HG02623 (cell line): Measurements from ENCODE around the gene HSD17B11.
"Not testable (repeated sequence)": the region's sequence is repeated elsewhere in the genome, so short reads cannot be mapped to it uniquely, and the experiment has no call there.

Experiments
- ATAC-seq: cut with Tn5 transposase; IDR thresholded peaks from one replicate; pipeline ENCODE4 v1.9.1; 2021; ENCODE audit warnings: moderate library complexity; ENCODE audit not compliant: unreplicated experiment

The HSD17B11 gene

DNA sequence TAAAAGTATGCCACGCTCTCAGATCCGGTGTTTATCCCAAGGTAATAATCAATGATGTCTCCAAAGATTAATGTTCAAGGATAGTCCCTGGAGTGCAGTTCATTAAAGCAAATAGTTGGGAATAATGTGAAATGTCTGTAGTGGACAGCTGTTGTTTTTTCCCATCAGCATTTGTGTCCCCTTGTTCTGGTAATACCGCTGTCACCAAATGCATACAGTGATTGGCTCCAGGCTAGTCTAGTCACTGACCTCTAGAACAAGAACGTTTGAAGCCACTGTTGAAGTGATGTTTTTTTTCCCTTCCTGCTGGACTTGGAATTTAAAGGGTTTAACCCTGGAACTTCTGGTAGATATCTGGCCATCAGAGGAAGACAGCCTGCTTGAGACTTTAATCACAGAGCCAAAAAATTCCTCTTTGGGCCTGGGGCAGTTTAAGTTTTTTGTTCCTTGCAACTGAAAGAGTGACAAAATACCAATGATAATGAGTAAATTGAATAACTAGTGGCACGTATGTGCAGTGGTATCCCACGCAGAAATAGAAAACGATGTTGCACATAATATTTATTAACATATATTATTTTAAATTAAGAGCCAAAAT lies 30.6 kb downstream of the HSD17B11 start:
- no peak for ATAC-seq

DNA sequence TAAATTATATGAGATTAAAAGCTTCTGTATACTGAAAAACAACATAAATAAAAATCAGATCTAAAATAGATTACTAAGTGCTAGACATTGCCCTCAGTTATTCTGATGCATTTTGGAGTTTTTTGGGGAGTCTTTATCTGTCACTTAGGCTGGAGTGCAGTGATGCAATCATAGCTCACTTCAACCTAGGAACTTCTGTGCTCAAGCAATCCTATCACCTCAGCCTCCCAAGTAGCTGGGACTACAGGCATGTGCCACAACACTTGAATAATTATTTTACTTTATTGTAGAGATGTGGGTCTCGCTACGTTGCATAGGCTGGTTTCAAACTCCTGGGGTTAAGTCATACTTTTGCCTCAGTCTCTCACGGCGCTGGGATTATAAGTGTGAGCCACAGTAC lies 31.7 kb downstream of the HSD17B11 start:
- ATAC-seq: no peak

DNA sequence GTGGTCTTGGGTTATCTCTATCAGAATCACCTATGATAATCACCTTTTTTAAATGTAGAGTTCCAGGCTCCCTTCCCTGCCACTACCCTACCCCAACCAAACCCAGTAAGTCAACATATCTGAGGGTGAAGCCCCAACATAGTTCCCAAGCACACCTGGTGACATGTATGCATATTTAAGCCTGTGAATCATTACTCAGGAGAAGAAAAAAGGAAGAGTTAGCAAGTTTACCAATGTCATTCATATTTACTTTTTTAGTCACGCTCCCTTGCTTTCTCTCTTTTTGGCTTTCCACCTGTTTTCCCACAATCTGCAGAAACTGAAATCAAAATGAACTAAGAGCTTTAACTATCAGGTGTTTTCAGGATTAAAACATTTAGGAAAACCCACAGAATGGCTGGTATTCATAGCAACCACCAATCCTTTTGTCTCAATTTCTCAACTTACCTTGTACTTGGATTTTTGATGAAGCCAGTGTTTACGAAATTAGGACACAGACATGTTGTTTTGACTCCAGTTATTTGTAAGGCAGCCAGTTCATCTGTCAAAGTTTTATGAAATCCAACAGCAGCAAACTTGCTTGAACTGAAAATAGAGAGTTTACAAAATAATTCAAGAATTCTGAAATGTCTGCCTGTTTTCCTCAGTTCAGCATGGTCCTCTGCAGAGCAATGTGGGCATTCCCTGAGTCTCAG lies 34.0 kb downstream of the HSD17B11 start:
- ATAC-seq: no peak

DNA sequence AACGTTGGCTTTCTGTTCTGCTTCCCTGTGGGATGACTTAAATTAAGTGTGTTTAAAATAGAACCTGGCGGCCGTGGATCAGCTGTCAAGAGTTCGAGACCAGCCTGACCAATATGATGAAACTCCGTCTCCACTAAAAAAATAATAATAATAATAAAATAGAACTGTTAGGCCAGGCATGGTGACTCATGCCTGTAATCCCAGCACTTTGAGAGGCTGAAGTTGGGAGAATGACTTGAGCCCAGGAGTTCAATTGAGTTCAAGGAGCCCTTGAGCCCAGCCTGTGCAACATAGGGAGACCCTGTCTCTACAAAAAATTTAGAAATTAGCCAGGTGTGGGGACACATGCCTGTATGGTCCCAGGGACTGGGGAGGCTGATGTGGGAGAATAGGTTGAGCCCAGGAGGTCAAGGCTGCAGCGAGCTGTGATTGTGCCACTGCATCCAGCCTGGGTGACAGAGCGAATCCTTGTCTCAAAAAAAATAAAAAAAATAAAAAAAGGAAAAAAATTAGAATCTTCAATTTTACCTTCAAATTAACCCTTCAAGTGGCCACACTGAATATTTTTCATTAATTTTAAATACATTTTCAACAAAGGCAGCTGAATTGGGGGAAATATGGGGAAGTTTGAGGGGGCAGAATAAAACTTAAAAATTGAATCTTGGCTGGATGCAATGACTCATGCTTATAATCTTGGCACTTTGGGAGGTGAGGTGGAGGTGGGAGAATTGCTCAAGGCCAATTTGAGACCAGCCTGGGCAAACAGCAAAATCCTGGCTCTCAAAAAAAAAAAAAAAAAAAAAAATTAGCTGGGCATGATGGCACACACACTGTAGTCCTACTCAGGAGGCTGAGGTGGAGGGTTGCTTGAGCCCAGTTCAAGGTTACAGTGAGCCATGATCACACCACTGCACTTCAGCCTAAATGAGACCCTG lies 36.6 kb downstream of the HSD17B11 start:
- no peak for ATAC-seq

DNA sequence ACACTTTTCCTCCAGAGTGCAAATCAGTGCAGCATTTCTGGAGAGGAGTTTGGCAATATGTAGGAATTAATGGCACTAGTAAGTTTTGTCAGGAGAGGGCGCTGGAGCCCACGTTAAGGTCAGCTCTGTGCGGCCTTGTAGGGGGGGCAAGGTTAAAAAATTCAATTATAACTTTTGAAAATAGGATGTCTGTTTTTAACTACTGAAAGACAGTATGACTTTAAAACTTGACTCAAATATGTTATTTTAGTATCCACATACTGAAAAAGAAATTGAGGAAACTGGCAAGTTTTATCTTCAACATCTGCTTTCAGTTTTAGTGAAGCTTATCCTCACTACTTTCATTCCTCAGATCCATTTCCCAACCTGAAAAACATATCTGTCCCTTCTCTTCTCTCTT lies 37.4 kb downstream of the HSD17B11 start:
- peak; percentile 90 for ATAC-seq

DNA sequence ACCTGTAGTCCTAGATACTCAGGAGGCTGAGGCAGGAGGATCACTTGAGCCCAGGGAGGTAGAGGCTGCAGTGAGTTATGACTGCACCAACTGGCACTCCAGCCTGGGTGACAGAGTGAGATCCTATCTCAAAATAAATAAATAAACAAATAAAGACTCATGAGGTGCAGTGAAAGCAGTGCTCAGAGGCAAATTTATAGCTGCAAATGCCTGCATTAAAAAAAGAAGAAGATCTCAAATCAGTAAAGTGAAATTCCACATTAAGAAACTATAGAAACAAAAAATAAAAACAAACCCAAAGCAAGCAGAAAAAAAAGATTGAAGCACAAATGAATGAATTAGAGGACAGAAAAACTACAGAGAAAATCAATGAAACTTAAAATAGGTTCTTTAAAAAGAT lies 45.8 kb downstream of the HSD17B11 start:
- no peak for ATAC-seq

DNA sequence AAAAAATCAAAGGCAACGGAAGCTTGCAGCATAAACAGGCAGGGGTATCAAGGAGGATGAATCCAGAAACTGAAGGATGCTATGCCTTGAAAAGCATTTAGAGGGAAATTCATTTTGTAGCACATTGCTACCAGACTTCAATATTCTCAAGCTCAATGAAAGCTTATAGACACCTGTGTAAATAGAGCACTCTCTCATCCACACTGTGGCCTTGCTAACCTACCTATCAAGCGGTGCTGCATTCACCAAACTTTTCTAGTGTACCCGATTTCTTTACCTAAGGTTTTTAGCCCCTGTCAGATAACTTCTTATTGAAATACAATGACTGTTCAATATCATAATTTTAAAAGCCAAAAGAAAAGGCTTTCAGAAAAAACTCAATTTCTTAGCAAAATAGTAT lies 48.1 kb downstream of the HSD17B11 start:
- no peak for ATAC-seq

DNA sequence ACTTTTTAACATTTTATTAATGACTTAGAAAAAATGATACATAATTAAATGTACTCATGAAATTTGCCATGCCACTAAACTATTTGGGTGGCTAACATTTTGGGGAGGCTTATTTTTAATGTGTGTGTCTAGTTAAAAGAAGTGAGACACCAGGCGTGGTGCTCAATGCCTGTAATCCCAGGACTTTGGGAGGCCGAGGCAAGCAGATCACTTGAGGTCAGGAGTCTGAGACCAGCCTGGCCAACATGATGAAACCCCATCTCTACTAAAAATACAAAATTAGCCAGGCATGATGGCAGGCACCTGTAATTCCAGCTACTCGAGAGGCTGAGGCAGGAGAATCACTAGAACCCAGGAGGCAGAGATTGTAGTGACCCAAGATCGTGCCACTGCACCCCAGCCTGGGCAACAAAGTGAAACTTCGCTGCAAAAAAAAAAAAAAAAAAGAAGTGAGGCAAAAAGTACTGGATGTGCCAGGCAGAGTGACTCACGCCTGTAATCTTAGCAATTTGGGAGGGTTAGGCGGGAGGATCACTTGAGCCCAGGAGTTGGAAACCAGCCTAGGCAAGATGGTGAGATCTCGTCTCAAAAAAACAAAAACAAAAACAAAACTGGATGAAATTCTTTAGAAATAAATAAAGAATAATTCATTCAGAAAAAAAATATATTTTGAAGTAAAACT lies 48.9 kb downstream of the HSD17B11 start:
- ATAC-seq: not testable (repeated sequence)

DNA sequence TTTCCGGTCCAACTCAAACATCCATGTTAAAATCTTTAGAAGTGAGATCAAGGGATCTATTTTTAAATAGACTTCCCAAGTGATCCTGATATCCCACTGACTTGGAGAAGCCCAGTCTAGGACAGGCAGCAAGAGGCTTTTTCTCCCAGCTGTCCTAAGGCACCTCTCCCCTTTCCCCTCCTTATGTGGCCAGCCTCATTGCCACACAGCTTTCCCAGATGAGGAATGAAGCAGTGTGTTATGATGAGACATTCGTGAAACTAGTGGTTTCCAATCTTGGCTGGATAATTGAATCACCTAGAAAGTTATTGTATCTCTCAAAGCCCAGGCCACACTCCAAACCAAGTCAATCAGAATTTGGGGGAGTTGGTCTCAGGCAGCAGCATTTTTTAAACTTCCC lies 51.5 kb downstream of the HSD17B11 start:
- no peak for ATAC-seq

DNA sequence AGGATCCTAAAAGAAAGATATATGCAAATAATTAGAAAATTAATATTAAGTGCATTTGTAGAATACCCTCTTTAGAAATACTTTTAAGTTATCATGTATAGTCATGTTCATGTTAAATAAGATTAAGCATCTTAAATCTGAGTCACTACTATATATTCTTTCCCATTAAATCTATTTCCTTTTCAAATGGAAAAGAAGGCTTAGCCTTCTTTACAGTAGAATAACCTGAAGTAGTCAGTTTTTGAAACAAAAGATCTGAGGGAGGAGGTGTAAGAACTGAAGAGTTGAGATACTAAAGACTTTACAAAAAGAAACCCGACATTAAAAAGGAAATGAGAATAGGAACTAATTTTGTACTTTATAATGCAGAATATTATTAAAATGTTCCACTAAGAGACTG lies 53.6 kb downstream of the HSD17B11 start:
- ATAC-seq: no peak

DNA sequence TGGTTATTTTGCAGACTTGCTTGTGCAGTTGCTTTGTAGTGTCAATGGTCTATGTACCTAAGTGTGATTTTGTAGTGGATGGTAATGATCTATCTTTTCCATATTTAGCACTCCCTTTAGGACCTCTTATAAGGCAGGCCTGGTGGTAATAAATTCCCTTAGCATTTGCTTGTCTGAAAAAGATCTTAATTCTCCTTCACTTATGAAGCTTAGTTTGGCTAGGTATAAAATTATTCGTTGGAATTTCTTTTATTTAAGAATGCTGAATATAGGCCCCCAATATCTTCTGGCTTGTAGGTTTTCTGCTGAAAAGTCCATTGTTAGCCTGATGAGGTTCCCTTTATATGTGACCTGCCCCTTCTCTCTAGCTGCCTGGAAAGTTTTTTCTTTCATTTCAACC lies 57.7 kb downstream of the HSD17B11 start:
- ATAC-seq: no peak

DNA sequence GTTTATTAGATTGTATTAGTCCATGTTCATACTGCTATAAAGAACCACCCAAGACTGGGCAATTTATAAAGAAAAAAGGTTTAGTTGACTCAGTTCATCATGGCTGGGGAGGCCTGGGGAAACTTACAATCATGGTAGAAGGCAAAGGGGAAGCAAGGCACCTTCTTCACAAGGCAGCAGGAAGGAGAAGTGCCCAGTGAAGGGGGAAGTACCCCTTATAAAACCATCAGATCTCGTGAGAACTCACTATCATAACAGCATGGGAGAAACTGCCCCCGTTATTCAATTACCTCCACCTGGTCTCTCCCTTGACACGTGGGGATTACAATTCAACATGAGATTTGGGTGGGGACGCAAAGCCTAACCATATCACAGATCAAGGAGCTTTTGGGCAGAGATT lies 60.2 kb downstream of the HSD17B11 start:
- ATAC-seq: no peak

DNA sequence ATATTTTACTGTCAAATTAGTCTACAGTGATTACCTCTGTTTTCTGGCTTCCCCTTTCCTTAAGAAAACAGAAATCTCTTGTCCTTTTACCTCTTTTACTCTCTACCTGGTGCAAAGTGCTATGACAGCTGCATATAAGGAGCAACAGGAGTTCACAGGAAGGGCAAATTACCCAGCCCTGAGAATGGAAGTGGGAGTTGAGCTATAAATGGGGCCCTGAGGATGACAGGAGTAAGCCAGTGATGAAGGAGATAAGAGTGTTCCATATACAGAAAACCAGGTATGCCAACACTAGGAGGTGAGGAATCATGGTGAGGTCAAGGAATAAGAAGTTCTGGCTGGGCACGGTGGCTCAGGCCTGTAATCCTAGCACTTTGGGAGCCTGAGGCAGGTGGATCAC lies 63.9 kb downstream of the HSD17B11 start:
- no peak for ATAC-seq

DNA sequence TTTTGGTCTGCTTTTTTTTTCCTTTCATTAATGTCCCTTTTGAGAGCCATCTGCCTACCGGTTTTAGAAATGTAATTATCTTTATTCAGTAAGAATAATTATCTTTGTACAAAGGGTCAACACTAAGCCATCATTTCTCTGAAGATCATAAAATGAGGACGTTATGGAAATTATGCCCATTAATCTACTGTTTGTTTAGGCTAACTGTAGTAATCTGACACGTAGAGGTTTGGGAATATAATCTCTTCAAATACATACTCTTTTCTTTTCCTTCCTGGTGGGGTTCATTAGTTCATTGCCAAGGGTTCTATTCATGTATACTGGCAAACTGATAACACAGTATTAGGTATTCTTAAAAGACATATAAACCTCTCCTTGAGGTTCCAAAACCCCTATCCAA lies 64.5 kb downstream of the HSD17B11 start:
- no peak for ATAC-seq

DNA sequence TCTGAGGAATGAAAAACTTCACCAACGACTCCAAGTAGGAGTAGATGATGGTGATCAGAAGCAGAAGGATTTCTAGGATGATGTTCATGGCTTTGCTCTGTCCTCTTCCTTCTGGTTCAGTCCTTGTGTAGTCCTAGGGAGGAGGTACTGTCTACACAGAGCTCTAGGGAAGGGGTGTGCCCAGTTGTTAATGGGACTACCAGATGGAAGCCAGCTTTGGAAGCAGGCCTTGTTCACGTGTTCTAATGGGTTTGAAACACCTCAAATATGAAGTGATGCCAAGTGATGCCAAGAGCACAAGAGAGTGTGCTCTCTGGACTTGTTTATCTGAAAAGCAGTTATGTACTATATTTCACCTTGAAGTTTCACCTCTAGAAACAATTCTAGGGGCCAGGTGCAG lies 68.2 kb downstream of the HSD17B11 start, which contains the start of gene HSD17B13:
Gene HSD17B13 (minus strand): TSS at position 129 of the 400 bp plus-strand sequence. CDS start 41 bp downstream, at position 88.
- ATAC-seq: no peak

DNA sequence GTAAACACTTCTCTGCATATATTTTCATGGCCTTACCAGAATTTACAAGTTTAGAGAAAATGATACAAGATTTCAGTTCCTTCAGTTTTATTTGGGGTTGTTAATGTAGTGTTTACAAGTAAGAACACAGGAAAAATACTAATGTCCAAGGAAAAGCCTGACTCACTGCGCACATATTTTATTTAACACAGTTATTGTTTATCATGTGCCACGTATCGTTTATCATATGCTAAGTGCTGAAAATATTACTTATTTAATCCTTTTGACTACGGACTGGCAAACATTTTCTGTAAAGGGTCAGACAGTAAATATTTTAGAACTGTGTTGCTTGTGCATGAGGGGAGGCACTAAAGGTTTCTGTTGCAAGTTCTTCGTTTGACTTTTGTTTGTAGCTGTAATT lies 69.1 kb downstream of the HSD17B11 start:
- ATAC-seq: no peak

DNA sequence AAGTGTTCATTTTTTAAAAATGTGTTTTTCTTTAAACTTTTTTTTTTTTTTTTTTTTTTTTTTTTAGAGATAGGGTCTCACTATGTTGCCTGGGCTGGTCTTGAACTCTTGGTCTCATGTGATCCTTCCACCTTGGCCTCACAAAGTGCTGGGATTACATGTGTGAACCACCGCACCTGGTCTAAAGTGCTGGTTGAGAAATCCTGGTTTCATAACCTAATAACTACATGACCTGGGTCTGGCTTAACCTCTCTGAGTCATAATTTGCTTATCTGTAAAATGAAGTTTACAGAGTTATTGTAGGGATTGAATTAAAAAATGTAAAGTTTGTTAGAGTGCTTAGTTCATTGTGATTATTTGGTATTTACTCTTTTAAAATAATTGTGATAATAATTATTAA lies 73.5 kb downstream of the HSD17B11 start:
- ATAC-seq: no peak

DNA sequence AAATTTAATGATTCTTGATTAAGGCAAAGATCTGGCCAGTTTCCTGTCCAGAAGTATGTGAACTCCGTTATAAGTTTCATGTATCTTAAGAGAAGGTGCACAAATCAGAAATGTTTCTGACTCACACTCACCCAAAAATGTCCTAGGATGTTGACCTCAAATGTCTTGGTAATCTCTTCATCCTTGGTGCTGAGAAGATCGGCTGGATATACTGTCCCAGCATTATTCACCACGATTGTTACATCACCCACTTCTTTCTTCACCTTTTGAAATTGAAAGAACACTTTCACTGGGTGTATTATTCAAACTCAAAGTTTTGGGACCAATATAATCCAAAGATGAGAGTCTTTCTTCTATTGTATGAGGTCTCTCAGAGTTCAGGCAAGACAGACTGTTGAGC lies 74.0 kb downstream of the HSD17B11 start:
- no peak for ATAC-seq

DNA sequence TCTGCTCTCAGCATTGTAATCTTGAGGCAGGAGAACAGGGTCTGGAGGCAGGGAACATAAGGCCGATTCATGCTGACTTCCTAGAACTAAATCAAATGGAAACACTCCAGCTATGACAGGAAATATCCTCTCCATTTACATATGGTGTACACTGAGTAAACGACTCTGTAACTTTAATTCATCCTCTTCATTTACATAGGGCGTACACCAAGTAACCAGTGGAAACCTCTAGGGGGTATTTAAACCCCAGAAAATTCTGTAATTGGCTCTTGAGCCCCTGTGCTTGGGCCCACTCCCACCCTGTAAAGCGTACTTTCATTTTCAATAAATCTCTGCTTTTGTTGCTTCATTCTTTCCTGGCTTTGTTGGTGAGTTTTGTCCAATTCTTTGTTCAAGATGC lies 76.0 kb downstream of the HSD17B11 start:
- ATAC-seq: not testable (repeated sequence)

DNA sequence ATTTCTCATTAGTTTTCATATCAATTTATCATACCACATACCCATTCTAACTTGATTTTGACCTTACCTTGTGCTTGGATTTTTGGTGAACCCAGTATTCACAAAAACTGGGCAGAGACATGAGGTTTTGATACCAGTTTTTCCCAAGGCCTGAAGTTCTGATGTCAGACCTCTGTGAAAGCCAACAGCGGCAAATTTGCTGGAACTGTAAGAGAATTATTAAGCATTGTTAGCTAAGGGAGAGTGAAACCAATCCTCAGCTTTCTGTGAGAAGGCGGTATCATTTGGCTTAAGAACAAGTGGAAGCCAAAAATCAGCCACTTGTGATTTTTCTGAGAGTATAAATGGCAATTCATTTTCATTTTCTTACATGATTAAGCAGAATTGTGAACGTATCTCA lies 77.2 kb downstream of the HSD17B11 start:
- ATAC-seq: no peak

DNA sequence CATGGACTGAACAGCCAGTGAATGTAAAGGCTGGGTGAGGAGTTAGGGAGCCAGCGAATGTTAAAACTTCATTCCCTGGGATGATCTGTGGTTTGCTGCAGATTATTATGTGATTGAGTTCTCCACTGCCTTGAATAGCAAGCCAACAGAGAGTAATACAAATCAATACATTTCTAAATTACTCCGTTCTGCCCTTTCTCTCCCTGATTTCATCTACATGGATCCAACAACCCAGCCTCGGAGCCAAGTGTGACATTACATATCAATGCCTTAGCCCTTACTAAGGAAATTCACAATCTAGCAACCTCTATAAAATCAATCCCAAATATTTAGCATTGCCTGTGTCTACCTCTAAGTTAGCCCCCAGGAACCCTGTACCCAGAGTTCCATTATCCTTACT lies 79.3 kb downstream of the HSD17B11 start:
- no peak for ATAC-seq
